Frontal cortex (tissue), 4 donors: ENCODE measurements around the gene CDC42EP5. TPM values are rescaled to one million over a fixed set of nuclear protein-coding genes. Genes with fewer than 3 reads are reported as not detected.
A peak's percentile ranks its signal among the peaks of the same experiment; 100 is the strongest.
"Not testable (repeated sequence)": the region's sequence is repeated elsewhere in the genome, so short reads cannot be mapped to it uniquely, and the experiment has no call there.

ENCODE experiments used
- DNase-seq, 2 donors: peaks; one replicate each; pipeline ENCODE4 v3.0.0; 2012; ENCODE audit warnings: low spot score in 2 of 2
- FAIRE-seq: peaks from 2 replicates; lab custom pipeline; 2012; peaks lifted over from hg19 to GRCh38; lab: Jason Lieb, UNC
- total RNA-seq: library from RNA; depleted of rRNA; stranded (reverse); fragments of >200 nt; gene quantifications from one replicate; pipeline ENCODE4 v1.2.3, GENCODE V29; 2014
- donor health status: control.
- donor health status: control.
- donor health status: control.

CDC42EP5 gene
- 4.1 TPM for total RNA-seq

GRCh38 chr19:54473071-54473891 is at the start of gene CDC42EP5:
Gene CDC42EP5 (minus strand): TSS chr19:54473296. CDS start chr19:54465547, 7,749 bp downstream.
- peak; percentile 46 to 69 for DNase-seq
- no peak for FAIRE-seq

GRCh38 chr19:54521860-54522513 is 48.9 kb upstream of the CDC42EP5 start:
- DNase-seq, result no peak
- no peak for FAIRE-seq

GRCh38 chr19:54521022-54521859 is 48.1 kb upstream of the CDC42EP5 start:
- DNase-seq (no peak), FAIRE-seq (no peak)

- DNase-seq (no peak), FAIRE-seq (no peak)
Observed at GRCh38 chr19:54518844-54519243, 45.7 kb upstream of the CDC42EP5 start.

GRCh38 chr19:54517483-54517882 is 44.4 kb upstream of the CDC42EP5 start:
- FAIRE-seq (no peak), DNase-seq (peak in 1 of 2 donors; percentile 32)

- FAIRE-seq, result no peak
- DNase-seq, result no peak
Observed at GRCh38 chr19:54515156-54515555, 42.1 kb upstream of the CDC42EP5 start.

GRCh38 chr19:54509200-54509940 is 36.3 kb upstream of the CDC42EP5 start:
- FAIRE-seq, result not testable (repeated sequence)

GRCh38 chr19:54508487-54508886 is 35.4 kb upstream of the CDC42EP5 start:
- FAIRE-seq, DNase-seq: not testable (repeated sequence)

More at GRCh38 chr19:54509200-54509940, 36.3 kb upstream of the CDC42EP5 start:
- not testable (repeated sequence) for DNase-seq

GRCh38 chr19:54507824-54508223 is 34.7 kb upstream of the CDC42EP5 start:
- DNase-seq, result no peak
- no peak for FAIRE-seq

GRCh38 chr19:54507038-54507717 is 34.1 kb upstream of the CDC42EP5 start:
- DNase-seq, FAIRE-seq: not testable (repeated sequence)

- no peak for FAIRE-seq
- no peak for DNase-seq
Observed at GRCh38 chr19:54506079-54506478, 33.0 kb upstream of the CDC42EP5 start.

- not testable (repeated sequence) for DNase-seq, FAIRE-seq
Observed at GRCh38 chr19:54505542-54505941, 32.4 kb upstream of the CDC42EP5 start.

- DNase-seq (no peak), FAIRE-seq (no peak)
Observed at GRCh38 chr19:54502518-54503048, 29.5 kb upstream of the CDC42EP5 start, which contains the start of gene LAIR2. Gene LAIR2 (plus strand): TSS chr19:54502831. CDS start chr19:54502919, 88 bp downstream.

- DNase-seq, FAIRE-seq: not testable (repeated sequence)
Observed at GRCh38 chr19:54498451-54498772, 25.3 kb upstream of the CDC42EP5 start.

GRCh38 chr19:54497747-54498450 is 24.8 kb upstream of the CDC42EP5 start:
- FAIRE-seq, DNase-seq: not testable (repeated sequence)

GRCh38 chr19:54495284-54495683 is 22.2 kb upstream of the CDC42EP5 start:
- not testable (repeated sequence) for DNase-seq, FAIRE-seq

GRCh38 chr19:54493967-54494585 is 21.0 kb upstream of the CDC42EP5 start:
- FAIRE-seq, result no peak
- no peak for DNase-seq
